Adrenal gland (tissue), 5 donors: Measurements from ENCODE around the gene NFE2L2.

Experiments
- POLR2A ChIP-seq, 2 donors: fragments of 450-650 bp; IDR thresholded peaks; one replicate each; pipeline ENCODE4 v1.6.1; 2017; ENCODE audit warnings: antibody characterized with exemption in 2 of 2, mild to moderate bottlenecking in 2 of 2, moderate library complexity in 1 of 2
- TF ChIP-seq, protein P1 (sequence below), 6 experiments: fragments of 450-650 bp in 4 of 6; fragments of 200-600 bp in 2 of 6; sonication (generic) in 1 of 6; IDR thresholded peaks; 1 replicate in 5 of 6; 2 replicates in 1 of 6; pipeline versions ENCODE4 v1.5.1 to v1.8.0; 2016 to 2021; ENCODE audit warnings: antibody characterized with exemption in 6 of 6, mild to moderate bottlenecking in 2 of 6, moderate library complexity in 1 of 6
- donor health status: DM: no; HTN: no; CAD: no.

DNA sequence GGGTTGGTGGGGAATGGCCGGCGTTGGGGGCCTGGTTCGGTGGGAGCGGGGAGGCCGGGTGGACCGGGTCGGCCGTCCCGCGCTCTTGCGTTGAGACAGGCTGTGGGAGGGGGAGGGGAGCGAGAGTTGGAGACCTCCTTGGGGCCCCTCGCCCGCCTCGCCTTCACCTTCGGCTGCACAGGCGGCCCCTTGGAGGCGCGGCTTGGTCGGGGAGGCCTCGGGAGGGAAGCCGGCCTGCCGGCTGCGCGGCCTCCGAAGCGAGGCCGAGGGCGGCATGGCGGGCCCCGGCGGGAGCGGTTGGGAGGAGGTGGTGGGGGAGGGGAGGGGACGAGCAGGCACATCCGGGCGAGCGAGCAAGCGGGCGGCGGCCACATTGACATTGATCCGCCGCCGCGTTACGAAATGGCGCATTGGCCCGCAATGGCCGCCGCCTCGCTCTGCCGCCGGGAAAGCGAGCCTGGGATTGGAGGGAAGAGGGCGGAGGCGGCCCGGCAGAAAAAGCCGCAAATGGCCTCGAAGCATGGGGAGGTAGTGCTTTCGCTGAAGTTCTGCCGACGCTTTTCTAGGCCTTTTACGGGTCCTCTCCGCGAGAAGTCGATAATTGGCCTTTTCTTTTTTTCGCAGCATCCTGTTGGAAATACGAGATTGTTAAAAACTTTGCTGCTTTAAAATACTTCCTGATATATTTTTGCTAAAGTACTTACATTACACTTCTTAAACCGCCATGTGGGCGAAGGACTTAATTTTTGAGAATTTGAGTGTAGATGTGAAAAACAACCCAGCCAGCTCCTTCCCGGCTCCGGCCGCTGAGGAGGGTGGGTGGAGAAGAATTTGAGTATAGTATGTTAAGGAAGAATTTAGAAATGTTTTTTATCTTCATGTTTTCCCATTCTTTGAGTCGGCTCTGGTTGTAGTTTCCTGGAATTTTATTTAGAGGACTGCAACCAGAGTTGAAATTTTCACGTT lies 51.4 kb downstream of the NFE2L2 start:
- TF ChIP-seq, protein P1, sequence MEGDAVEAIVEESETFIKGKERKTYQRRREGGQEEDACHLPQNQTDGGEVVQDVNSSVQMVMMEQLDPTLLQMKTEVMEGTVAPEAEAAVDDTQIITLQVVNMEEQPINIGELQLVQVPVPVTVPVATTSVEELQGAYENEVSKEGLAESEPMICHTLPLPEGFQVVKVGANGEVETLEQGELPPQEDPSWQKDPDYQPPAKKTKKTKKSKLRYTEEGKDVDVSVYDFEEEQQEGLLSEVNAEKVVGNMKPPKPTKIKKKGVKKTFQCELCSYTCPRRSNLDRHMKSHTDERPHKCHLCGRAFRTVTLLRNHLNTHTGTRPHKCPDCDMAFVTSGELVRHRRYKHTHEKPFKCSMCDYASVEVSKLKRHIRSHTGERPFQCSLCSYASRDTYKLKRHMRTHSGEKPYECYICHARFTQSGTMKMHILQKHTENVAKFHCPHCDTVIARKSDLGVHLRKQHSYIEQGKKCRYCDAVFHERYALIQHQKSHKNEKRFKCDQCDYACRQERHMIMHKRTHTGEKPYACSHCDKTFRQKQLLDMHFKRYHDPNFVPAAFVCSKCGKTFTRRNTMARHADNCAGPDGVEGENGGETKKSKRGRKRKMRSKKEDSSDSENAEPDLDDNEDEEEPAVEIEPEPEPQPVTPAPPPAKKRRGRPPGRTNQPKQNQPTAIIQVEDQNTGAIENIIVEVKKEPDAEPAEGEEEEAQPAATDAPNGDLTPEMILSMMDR (IDR thresholded peaks at IDR 0.05): peak in 1 of 6 experiments; percentile 3
- peak in 1 of 2 donors; percentile 51 for TF ChIP-seq POLR2A (IDR thresholded peaks at IDR 0.05)
